Fibroblast of lung (primary cell): ENCODE measurements around the gene THSD7A. TPM values are rescaled to one million over a fixed set of nuclear protein-coding genes. Genes with fewer than 3 reads are reported as not detected.

Experiments used
- DNase-seq, 2 donors: peaks; one replicate each; pipeline versions ENCODE4 v3.0.0 to v3.0.0-alpha.2; 2010; ENCODE audit warnings: low read depth in 2 of 2
- H2AFZ ChIP-seq: 2 replicates; pipeline ENCODE4 v1.5.1; 2012; ENCODE audit warnings: low read length, control low read depth, inconsistent platforms
- H3K27ac ChIP-seq: 2 replicates; pipeline ENCODE4 v1.5.1; 2011; ENCODE audit warnings: low read length, control low read depth; ENCODE audit not compliant: insufficient read depth
- H3K27me3 ChIP-seq: 2 replicates; pipeline ENCODE4 v1.5.1; 2011; ENCODE audit warnings: mild to moderate bottlenecking, low read length; ENCODE audit not compliant: control insufficient read depth, insufficient read depth
- H3K36me3 ChIP-seq: 2 replicates; pipeline ENCODE4 v1.5.1; 2011; ENCODE audit warnings: low read length; ENCODE audit not compliant: control insufficient read depth, insufficient read depth
- H3K4me1 ChIP-seq: 2 replicates; pipeline ENCODE4 v1.5.1; 2011; ENCODE audit warnings: low read length; ENCODE audit not compliant: control insufficient read depth, insufficient read depth; ENCODE audit errors: extremely low read depth
- H3K4me2 ChIP-seq: 2 replicates; pipeline ENCODE4 v1.5.1; 2011; ENCODE audit warnings: low read length, control low read depth; ENCODE audit not compliant: insufficient read depth; ENCODE audit errors: extremely low read depth
- H3K4me3 ChIP-seq, 4 experiments: fragments of 200-600 bp in 1 of 4; sonication (generic) in 1 of 4; replicated peaks in 1 of 4; 2 replicates each; pipeline ENCODE4 v1.5.1; 2011 to 2016; ENCODE audit warnings: low read length in 4 of 4, low read depth in 3 of 4, mild to moderate bottlenecking in 3 of 4, control low read depth in 2 of 4, inconsistent platforms in 1 of 4, mixed read lengths in 1 of 4; ENCODE audit not compliant: insufficient read depth in 1 of 4; ENCODE audit errors: control extremely low read depth in 1 of 4
- H3K79me2 ChIP-seq: 2 replicates; pipeline ENCODE4 v1.5.1; 2012; ENCODE audit warnings: mild to moderate bottlenecking, low read length, inconsistent platforms; ENCODE audit not compliant: control insufficient read depth, insufficient read depth
- H3K9ac ChIP-seq: 2 replicates; pipeline ENCODE4 v1.5.1; 2011; ENCODE audit warnings: mild to moderate bottlenecking, low read length, control low read depth; ENCODE audit not compliant: insufficient read depth
- H3K9me3 ChIP-seq: 2 replicates; pipeline ENCODE4 v1.5.1; 2012; ENCODE audit warnings: low read depth, low read length; ENCODE audit not compliant: control insufficient read depth, insufficient read depth
- H4K20me1 ChIP-seq: 2 replicates; pipeline ENCODE4 v1.5.1; 2011; ENCODE audit warnings: low read length; ENCODE audit not compliant: control insufficient read depth, insufficient read depth; ENCODE audit errors: extremely low read depth
- CTCF ChIP-seq, 2 donors: IDR thresholded peaks in 1 of 2; conservative IDR thresholded peaks in 1 of 2; 1 replicate in 1 of 2; 2 replicates in 1 of 2; pipeline ENCODE4 v1.5.1; 2011 to 2012; ENCODE audit warnings: low read length in 2 of 2, control low read depth in 1 of 2, inconsistent platforms in 1 of 2, low read depth in 1 of 2, mild to moderate bottlenecking in 1 of 2
- EZH2 ChIP-seq: IDR thresholded peaks from 2 replicates; pipeline ENCODE4 v1.5.1; 2012; ENCODE audit warnings: low read length, control low read depth, mild to moderate bottlenecking; ENCODE audit errors: missing control alignments
- polyA plus RNA-seq, 2 donors: library from polyadenylated mRNA; depleted of rRNA in 1 of 2; stranded (reverse) in 1 of 2; unstranded in 1 of 2; fragments of >200 nt; gene quantifications; 2 replicates each; pipeline ENCODE4 v1.2.1, GENCODE V29; 2011 to 2012; ENCODE audit warnings: missing spikeins in 1 of 2
- total RNA-seq: library from RNA; depleted of rRNA; stranded (reverse); fragments of >200 nt; gene quantifications from 2 replicates; pipeline ENCODE4 v1.2.1, GENCODE V29; 2014

THSD7A gene
- total and polyA plus RNA-seq, 2 donors (not counting 1 experiment from before 2014, with no cell fraction given), result 0.02 to 0.83 TPM

- Histone ChIP-seq H3K4me2 (no peak overlapping the region), H3K36me3 (no peaks in the 10 kb centered on the region), H3K79me2 (no peaks in the 10 kb centered on the region), H3K9ac (no peak overlapping the region), H4K20me1 (no peaks in the 10 kb centered on the region), H3K27ac (no peak overlapping the region), H3K4me1 (no peaks in the 10 kb centered on the region), H3K9me3 (no peaks in the 10 kb centered on the region), H3K27me3 (no peaks in the 10 kb centered on the region), H2AFZ (no peak overlapping the region), H3K4me3 (no peak overlapping the region)
- DNase-seq, result no peak
- TF ChIP-seq EZH2 (no peak), CTCF (conservative IDR thresholded peaks at IDR 0.05 in 1 of 2, IDR thresholded peaks at IDR 0.05 in 1 of 2; ENCODE audit: low read depth in 1 of 2, low read length in 2 of 2) (no peak)
Observed at GRCh38 chr7:11754933-11755332, 77.1 kb downstream of the THSD7A start.

- Histone ChIP-seq H3K4me3 (no peak overlapping the region), H3K36me3 (no peaks in the 10 kb centered on the region), H3K27ac (no peak overlapping the region), H3K27me3 (no peaks in the 10 kb centered on the region), H2AFZ (no peak overlapping the region), H3K4me2 (no peak overlapping the region), H3K9ac (no peak overlapping the region), H3K4me1 (no peaks in the 10 kb centered on the region), H3K9me3 (no peaks in the 10 kb centered on the region), H4K20me1 (no peaks in the 10 kb centered on the region), H3K79me2 (no peaks in the 10 kb centered on the region)
- TF ChIP-seq EZH2 (no peak), CTCF (conservative IDR thresholded peaks at IDR 0.05 in 1 of 2, IDR thresholded peaks at IDR 0.05 in 1 of 2; ENCODE audit: low read depth in 1 of 2, low read length in 2 of 2) (no peak)
- no peak for DNase-seq
Observed at GRCh38 chr7:11754123-11754522, 77.9 kb downstream of the THSD7A start.

- Histone ChIP-seq H3K9ac (no peak overlapping the region), H3K9me3 (no peaks in the 10 kb centered on the region), H3K79me2 (no peaks in the 10 kb centered on the region), H3K36me3 (no peaks in the 10 kb centered on the region), H4K20me1 (no peaks in the 10 kb centered on the region), H3K27me3 (no peaks in the 10 kb centered on the region), H2AFZ (no peak overlapping the region), H3K4me2 (no peak overlapping the region), H3K4me1 (no peaks in the 10 kb centered on the region), H3K4me3 (no peak overlapping the region), H3K27ac (no peak overlapping the region)
- no peak for TF ChIP-seq EZH2
- TF ChIP-seq CTCF (conservative IDR thresholded peaks at IDR 0.05 in 1 of 2, IDR thresholded peaks at IDR 0.05 in 1 of 2; ENCODE audit: low read depth in 1 of 2, low read length in 2 of 2), result no peak
- DNase-seq, result no peak
Observed at GRCh38 chr7:11753433-11753832, 78.6 kb downstream of the THSD7A start.
